Measurements from ENCODE around the gene SLC30A7.

GRCh38 chr1:100982793-100983192 is 86.9 kb downstream of the SLC30A7 start:
- TF ChIP-seq, protein P1, sequence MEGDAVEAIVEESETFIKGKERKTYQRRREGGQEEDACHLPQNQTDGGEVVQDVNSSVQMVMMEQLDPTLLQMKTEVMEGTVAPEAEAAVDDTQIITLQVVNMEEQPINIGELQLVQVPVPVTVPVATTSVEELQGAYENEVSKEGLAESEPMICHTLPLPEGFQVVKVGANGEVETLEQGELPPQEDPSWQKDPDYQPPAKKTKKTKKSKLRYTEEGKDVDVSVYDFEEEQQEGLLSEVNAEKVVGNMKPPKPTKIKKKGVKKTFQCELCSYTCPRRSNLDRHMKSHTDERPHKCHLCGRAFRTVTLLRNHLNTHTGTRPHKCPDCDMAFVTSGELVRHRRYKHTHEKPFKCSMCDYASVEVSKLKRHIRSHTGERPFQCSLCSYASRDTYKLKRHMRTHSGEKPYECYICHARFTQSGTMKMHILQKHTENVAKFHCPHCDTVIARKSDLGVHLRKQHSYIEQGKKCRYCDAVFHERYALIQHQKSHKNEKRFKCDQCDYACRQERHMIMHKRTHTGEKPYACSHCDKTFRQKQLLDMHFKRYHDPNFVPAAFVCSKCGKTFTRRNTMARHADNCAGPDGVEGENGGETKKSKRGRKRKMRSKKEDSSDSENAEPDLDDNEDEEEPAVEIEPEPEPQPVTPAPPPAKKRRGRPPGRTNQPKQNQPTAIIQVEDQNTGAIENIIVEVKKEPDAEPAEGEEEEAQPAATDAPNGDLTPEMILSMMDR (IDR thresholded peaks at IDR 0.05), result no peak
- TF ChIP-seq POLR2A (IDR thresholded peaks at IDR 0.05), result no peak
